ENCODE results near the gene NR2F1-AS1. TPM values are rescaled to one million over a fixed set of nuclear protein-coding genes. Genes with fewer than 3 reads are reported as not detected.

The NR2F1-AS1 gene
- total RNA-seq, 4 donors from 2014 or later: 0.13 to 0.85 TPM; not detected in 2

DNA sequence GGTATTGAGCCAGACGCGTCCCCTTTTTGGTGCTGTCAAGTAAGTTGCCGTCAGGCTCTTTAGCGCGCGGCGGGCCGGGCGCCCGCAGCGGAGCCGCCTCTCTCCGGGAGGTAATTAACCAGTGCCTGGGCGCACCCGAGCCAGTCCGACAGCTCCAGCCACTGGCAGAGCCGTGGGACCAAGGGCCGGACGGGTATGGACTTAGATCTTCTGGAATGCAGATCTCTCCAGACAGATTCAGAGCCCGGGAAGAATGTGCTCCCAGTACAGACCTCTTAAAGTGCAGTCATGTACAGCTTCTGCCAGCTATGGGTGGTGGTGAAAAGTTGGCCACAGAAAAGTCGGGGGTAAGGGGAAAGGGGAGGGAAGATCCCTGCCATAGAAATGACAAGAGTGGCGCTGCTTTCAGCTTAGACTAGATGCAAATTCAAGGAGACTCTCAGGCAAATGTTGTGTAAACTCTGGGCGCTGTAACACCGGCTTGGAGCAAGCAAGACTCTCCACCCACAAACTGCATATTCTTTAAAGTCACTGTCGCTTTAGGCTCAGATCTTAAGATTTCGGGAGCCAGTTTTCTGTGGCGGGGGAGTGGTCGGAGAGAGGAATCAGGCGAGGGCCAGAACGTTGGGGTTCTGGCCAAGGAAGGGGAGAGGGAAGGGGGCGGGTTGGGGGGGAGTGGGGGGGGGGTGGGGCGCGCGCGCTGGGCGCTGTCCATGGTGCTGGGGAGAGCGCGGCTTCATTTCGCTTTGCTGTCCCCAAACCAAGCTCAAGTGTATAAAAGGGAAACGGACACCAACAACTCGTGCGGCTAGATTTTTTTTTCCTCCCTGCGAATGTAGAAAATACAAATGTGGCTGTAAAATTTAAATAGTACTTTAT is 31.2 kb upstream of the NR2F1-AS1 start:
- Histone ChIP-seq H3K27ac (no peak overlapping the region), H3K27me3 (peaks cover 76 to 89% (median 88%) of the 10 kb centered on the region in 3 donors), H3K9me3 (no peaks in the 10 kb centered on the region), H3K4me1 (peaks cover 4 to 8% of the 10 kb centered on the region in 2 donors), H3K4me3 (no peak overlapping the region), H3K36me3 (no peaks in the 10 kb centered on the region)
- intact Hi-C loops (cut with DNase I; ENCODE audit: low total_unique reads): no loop called here
- TF ChIP-seq, protein P1, sequence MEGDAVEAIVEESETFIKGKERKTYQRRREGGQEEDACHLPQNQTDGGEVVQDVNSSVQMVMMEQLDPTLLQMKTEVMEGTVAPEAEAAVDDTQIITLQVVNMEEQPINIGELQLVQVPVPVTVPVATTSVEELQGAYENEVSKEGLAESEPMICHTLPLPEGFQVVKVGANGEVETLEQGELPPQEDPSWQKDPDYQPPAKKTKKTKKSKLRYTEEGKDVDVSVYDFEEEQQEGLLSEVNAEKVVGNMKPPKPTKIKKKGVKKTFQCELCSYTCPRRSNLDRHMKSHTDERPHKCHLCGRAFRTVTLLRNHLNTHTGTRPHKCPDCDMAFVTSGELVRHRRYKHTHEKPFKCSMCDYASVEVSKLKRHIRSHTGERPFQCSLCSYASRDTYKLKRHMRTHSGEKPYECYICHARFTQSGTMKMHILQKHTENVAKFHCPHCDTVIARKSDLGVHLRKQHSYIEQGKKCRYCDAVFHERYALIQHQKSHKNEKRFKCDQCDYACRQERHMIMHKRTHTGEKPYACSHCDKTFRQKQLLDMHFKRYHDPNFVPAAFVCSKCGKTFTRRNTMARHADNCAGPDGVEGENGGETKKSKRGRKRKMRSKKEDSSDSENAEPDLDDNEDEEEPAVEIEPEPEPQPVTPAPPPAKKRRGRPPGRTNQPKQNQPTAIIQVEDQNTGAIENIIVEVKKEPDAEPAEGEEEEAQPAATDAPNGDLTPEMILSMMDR (IDR thresholded peaks at IDR 0.05 in 4 of 5, conservative IDR thresholded peaks at IDR 0.05 in 1 of 5): no peak
- no peak for TF ChIP-seq POLR2A (IDR thresholded peaks at IDR 0.05)
- DNase-seq (no peak), ATAC-seq (no peak)
- in situ Hi-C loops (cut with MboI; ENCODE audit: low sequenced_read_pairs in 4 of 4): loop anchor here in 2 of 4 donors (25.0 kb wide), 2 partner anchors 300 to 500 kb away; a partner anchor contains a TSS

GRCh38 chr5:93611273-93611975 is 30.4 kb upstream of the NR2F1-AS1 start:
- no peak for DNase-seq
- H3K4me3 ChIP-seq: no peak overlapping the region
- H3K27me3 ChIP-seq: peaks cover 84 to 96% (median 91%) of the 10 kb centered on the region in 3 donors
- H3K27ac ChIP-seq: no peak overlapping the region
- no peaks in the 10 kb centered on the region for H3K36me3 ChIP-seq
- in situ Hi-C loops (cut with MboI; ENCODE audit: low sequenced_read_pairs in 4 of 4): loop anchor here in 2 of 4 donors (25.0 kb wide), 2 partner anchors 301 to 501 kb away; a partner anchor contains a TSS
- intact Hi-C loops (cut with DNase I; ENCODE audit: low total_unique reads): no loop called here
- no peak for ATAC-seq
- H3K9me3 ChIP-seq: no peaks in the 10 kb centered on the region
- peaks cover 4 to 8% of the 10 kb centered on the region in 2 donors for H3K4me1 ChIP-seq
- TF ChIP-seq, protein P1 (IDR thresholded peaks at IDR 0.05 in 4 of 5, conservative IDR thresholded peaks at IDR 0.05 in 1 of 5): no peak
- TF ChIP-seq POLR2A (IDR thresholded peaks at IDR 0.05): no peak

- H3K4me3 ChIP-seq: no peak overlapping the region
- H3K4me1 ChIP-seq: peaks cover 4 to 8% of the 10 kb centered on the region in 2 donors
- H3K27ac ChIP-seq: no peak overlapping the region
- no peak for ATAC-seq
- DNase-seq: no peak
- in situ Hi-C loops (cut with MboI; ENCODE audit: low sequenced_read_pairs in 4 of 4): loop anchor here in 2 of 4 donors (25.0 kb wide), 2 partner anchors 302 to 502 kb away; a partner anchor contains a TSS
- intact Hi-C loops (cut with DNase I; ENCODE audit: low total_unique reads): no loop called here
- no peaks in the 10 kb centered on the region for H3K36me3 ChIP-seq
- H3K27me3 ChIP-seq: peaks cover 91 to 98% (median 96%) of the 10 kb centered on the region in 3 donors
- H3K9me3 ChIP-seq: no peaks in the 10 kb centered on the region
- TF ChIP-seq, protein P1 (IDR thresholded peaks at IDR 0.05 in 4 of 5, conservative IDR thresholded peaks at IDR 0.05 in 1 of 5): no peak
- TF ChIP-seq POLR2A (IDR thresholded peaks at IDR 0.05): no peak
These were observed 29.7 kb upstream of the NR2F1-AS1 start for GRCh38 chr5:93610581-93611272.

DNA sequence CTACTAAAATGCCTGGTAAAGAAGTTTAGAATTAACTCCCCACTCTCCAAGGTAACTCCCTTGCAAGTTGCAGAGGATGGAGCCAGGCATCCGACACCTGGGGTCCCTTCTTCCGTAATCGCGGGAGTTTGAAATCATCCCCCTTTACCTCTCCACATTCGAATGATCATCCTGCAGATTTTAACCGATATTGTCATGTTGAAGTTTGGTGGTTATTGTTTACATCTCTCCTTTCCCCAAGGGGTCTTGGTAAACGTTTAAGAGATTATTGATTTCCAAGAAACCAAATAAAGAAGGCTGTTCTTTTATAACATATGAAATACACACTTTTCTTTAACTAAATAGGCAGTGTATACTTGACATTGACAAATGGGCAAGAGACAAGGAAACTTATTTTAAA is 28.7 kb upstream of the NR2F1-AS1 start:
- H3K27ac ChIP-seq: no peak overlapping the region
- H3K4me1 ChIP-seq: peaks cover 4 to 8% of the 10 kb centered on the region in 2 donors
- no peak for DNase-seq
- no peaks in the 10 kb centered on the region for H3K9me3 ChIP-seq
- no peak overlapping the region for H3K4me3 ChIP-seq
- no peak for TF ChIP-seq POLR2A (IDR thresholded peaks at IDR 0.05)
- TF ChIP-seq, protein P1 (IDR thresholded peaks at IDR 0.05 in 4 of 5, conservative IDR thresholded peaks at IDR 0.05 in 1 of 5): no peak
- no peaks in the 10 kb centered on the region for H3K36me3 ChIP-seq
- ATAC-seq: no peak
- H3K27me3 ChIP-seq: peaks cover 96 to 100% (median 100%) of the 10 kb centered on the region in 3 donors
- in situ Hi-C loops (cut with MboI; ENCODE audit: low sequenced_read_pairs in 4 of 4): loop anchor here in 2 of 4 donors (25.0 kb wide), 2 partner anchors 303 to 503 kb away; a partner anchor contains a TSS
- intact Hi-C loops (cut with DNase I; ENCODE audit: low total_unique reads): no loop called here

Data from gastrocnemius medialis (tissue), 4 donors.